ENCODE data around the gene PEX7. TPM values are rescaled to one million over a fixed set of nuclear protein-coding genes. Genes with fewer than 3 reads are reported as not detected.

The PEX7 gene
- total and polyA plus RNA-seq, 2 of the 8 experiments (the other 6 are each of a cell fraction or from before 2014, with no cell fraction given): 6.4 to 11.0 TPM

DNA sequence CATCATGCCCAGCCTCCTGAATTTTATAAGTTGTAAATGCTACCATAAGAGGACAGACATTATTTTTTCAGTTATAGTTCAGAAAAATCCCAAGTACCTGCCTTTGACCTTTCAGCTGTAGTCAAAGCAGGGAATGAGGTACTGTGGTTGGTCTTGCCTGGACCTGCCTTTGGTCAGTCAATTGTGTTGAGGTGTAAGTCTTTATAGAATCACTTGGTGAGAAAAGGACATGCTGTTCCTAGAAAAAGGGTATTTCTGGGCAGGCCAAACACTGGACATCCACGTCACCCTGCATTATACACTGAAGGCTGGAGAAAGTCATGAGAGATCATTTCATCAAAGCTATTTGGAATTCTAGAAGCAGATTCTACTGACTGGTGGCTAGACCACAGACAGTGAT lies 40.3 kb downstream of the PEX7 start:
- no peaks in the 10 kb centered on the region for H3K79me1 ChIP-seq (ENCODE audit: low read depth, low read length)
- H3K4me3 ChIP-seq (ENCODE audit: extremely low read depth in 1 of 4, insufficient read depth in 2 of 4, low read depth in 3 of 4, low read length in 4 of 4): no peak overlapping the region
- no peak overlapping the region for H2BK15ac ChIP-seq (ENCODE audit: low read length)
- H2AFZ ChIP-seq (ENCODE audit: low read length): no peak overlapping the region
- no peak overlapping the region for H2BK12ac ChIP-seq (ENCODE audit: low read depth, low read length)
- FAIRE-seq (no peak), DNase-seq (ENCODE audit: low read depth in 1 of 2, low spot score in 2 of 2) (no peak)
- 86% methylated on average over 1 of the region's 1 CpG; no CpG with 5 or more reads in 1 of the 2 experiments for WGBS, 2 experiments (ENCODE audit: extremely low coverage in 1 of 2, insufficient coverage in 1 of 2, insufficient read length in 1 of 2, insufficient replicate concordance in 2 of 2, low coverage in 1 of 2, low lambda C conversion rate in 2 of 2, missing lambda C conversion rate in 1 of 2)
- no peaks in the 10 kb centered on the region for H4K20me1 ChIP-seq (replicated peaks in 1 of 2; ENCODE audit: control insufficient read depth in 1 of 2, insufficient read depth in 2 of 2, low read length in 2 of 2)
- no peaks in the 10 kb centered on the region for H3K36me3 ChIP-seq (ENCODE audit: control insufficient read depth in 2 of 4, insufficient read depth in 4 of 4, low read length in 3 of 4)
- no peaks in the 10 kb centered on the region for H3K4me1 ChIP-seq (replicated peaks in 1 of 4; ENCODE audit: control insufficient read depth in 3 of 4, insufficient read depth in 4 of 4, low read length in 3 of 4)
- H3K23me2 ChIP-seq (ENCODE audit: low read depth, low read length): no peaks in the 10 kb centered on the region
- no peaks in the 10 kb centered on the region for H3K27me3 ChIP-seq (replicated peaks in 1 of 4; ENCODE audit: control insufficient read depth in 3 of 4, extremely low read depth in 1 of 4, insufficient read depth in 3 of 4, low read length in 3 of 4)
- no peak overlapping the region for H4K8ac ChIP-seq (ENCODE audit: extremely low read depth, insufficient read depth, low read length)
- no peak overlapping the region for H2BK5ac ChIP-seq (ENCODE audit: low read depth, low read length)
- H2BK120ac ChIP-seq (replicated peaks; ENCODE audit: low read depth, low read length): no peak overlapping the region
- no peak overlapping the region for H3K18ac ChIP-seq (ENCODE audit: extremely low read depth, low read length)
- ChIA-PET POLR2A (ENCODE audit: partially characterized antibody) (interaction anchor here (0.9 to 1.2 kb wide), 2 partner anchors 17 to 59 kb away, joined by 3 read pairs; no protein-coding TSS in a partner anchor), CTCF (ENCODE audit: partially characterized antibody) (interaction anchor here (0.6 to 1.8 kb wide), 5 partner anchors 17 to 151 kb away, joined by 3 to 6 read pairs (median 4); no protein-coding TSS in a partner anchor)
- H4K5ac ChIP-seq (ENCODE audit: insufficient read length, low read depth, low read length): no peak overlapping the region
- no peak overlapping the region for H3K56ac ChIP-seq (replicated peaks; ENCODE audit: insufficient read length, low read depth, low read length)
- H3K23ac ChIP-seq (ENCODE audit: insufficient read length): no peak overlapping the region
- H3K9me3 ChIP-seq (ENCODE audit: insufficient read depth in 2 of 2, low read depth in 1 of 2, low read length in 1 of 2): no peaks in the 10 kb centered on the region
- no peak overlapping the region for H2AK5ac ChIP-seq (ENCODE audit: low read depth, low read length)
- no peaks in the 10 kb centered on the region for H3K79me2 ChIP-seq (ENCODE audit: control insufficient read depth in 1 of 2, insufficient read depth in 2 of 2, low read length in 2 of 2)
- TF ChIP-seq POU5F1 (IDR thresholded peaks at IDR 0.05; ENCODE audit: low read depth, low read length) (no peak), TCF12 (IDR thresholded peaks at IDR 0.05; ENCODE audit: low read depth, low read length) (no peak), TEAD4 (IDR thresholded peaks at IDR 0.05; ENCODE audit: low read depth, low read length) (no peak), GTF2F1 (IDR thresholded peaks at IDR 0.05; ENCODE audit: borderline replicate concordance, low read depth, low read length) (no peak)
- H3K9ac ChIP-seq (replicated peaks in 1 of 4; ENCODE audit: extremely low read depth in 1 of 4, low read depth in 3 of 4, low read length in 3 of 4): no peak overlapping the region
- no peak overlapping the region for H3K14ac ChIP-seq (ENCODE audit: insufficient read length)
- no peak overlapping the region for H3K4ac ChIP-seq (replicated peaks; ENCODE audit: insufficient read length, low read depth, low read length)
- H3K4me2 ChIP-seq (ENCODE audit: insufficient read depth in 1 of 2, low read depth in 2 of 2, low read length in 2 of 2): no peak overlapping the region
- H2BK20ac ChIP-seq (ENCODE audit: low read length): no peak overlapping the region
- H4K91ac ChIP-seq (replicated peaks; ENCODE audit: insufficient read length, low read length): no peak overlapping the region
- no peak overlapping the region; the same call in 1 of the 2 replicates for H3K27ac ChIP-seq (ENCODE audit: low read depth, low read length)

All from H1 (cell line).